Stomach (tissue), 4 donors: ENCODE results near the gene C20orf141.

ENCODE experiments used
- POLR2A ChIP-seq, 4 donors: fragments of 450-650 bp; IDR thresholded peaks; one replicate each; pipeline ENCODE4 v1.6.1; 2016; ENCODE audit warnings: antibody characterized with exemption in 4 of 4, control low read depth in 2 of 4, mild to moderate bottlenecking in 1 of 4, moderate library complexity in 1 of 4
- POLR2AphosphoS5 ChIP-seq, 3 donors: sonication (generic); formaldehyde crosslinking; IDR thresholded peaks; one replicate each; pipeline ENCODE4 v1.6.1; 2016; ENCODE audit warnings: antibody characterized with exemption in 3 of 3
- TF ChIP-seq, protein P1 (sequence below), 7 experiments: fragments of 450-650 bp in 4 of 7; fragments of 200-600 bp in 3 of 7; sonication (generic) in 3 of 7; IDR thresholded peaks; one replicate each; pipeline ENCODE4 v1.5.1; 2016 to 2019; ENCODE audit warnings: antibody characterized with exemption in 7 of 7, control low read depth in 2 of 7, mild to moderate bottlenecking in 1 of 7

DNA sequence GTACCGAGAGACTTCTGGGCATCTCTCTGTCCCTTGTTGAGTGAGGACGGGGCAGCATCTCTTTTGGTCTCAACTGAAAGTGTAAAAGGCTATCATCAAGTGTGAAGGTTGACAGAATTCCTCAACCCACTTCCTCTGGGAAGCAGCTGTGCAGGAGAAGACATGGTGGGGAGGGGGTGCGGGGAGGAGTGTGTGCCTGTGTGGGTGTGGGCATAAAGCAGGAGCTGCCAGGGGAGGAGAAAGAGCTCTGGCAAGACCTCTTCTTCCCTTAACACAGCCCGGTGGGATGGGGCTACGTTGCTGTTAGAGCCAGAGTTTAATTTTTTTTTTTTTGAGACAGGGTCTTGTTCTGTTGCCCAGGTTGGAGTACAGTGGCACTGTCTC lies 46.2 kb upstream of the C20orf141 start:
- TF ChIP-seq, protein P1, sequence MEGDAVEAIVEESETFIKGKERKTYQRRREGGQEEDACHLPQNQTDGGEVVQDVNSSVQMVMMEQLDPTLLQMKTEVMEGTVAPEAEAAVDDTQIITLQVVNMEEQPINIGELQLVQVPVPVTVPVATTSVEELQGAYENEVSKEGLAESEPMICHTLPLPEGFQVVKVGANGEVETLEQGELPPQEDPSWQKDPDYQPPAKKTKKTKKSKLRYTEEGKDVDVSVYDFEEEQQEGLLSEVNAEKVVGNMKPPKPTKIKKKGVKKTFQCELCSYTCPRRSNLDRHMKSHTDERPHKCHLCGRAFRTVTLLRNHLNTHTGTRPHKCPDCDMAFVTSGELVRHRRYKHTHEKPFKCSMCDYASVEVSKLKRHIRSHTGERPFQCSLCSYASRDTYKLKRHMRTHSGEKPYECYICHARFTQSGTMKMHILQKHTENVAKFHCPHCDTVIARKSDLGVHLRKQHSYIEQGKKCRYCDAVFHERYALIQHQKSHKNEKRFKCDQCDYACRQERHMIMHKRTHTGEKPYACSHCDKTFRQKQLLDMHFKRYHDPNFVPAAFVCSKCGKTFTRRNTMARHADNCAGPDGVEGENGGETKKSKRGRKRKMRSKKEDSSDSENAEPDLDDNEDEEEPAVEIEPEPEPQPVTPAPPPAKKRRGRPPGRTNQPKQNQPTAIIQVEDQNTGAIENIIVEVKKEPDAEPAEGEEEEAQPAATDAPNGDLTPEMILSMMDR (IDR thresholded peaks at IDR 0.05): no peak
- TF ChIP-seq POLR2A (IDR thresholded peaks at IDR 0.05) (no peak), POLR2AphosphoS5 (IDR thresholded peaks at IDR 0.05) (no peak)
